ENCODE measurements around the gene VPS72. TPM values are rescaled to one million over a fixed set of nuclear protein-coding genes. Genes with fewer than 3 reads are reported as not detected.
A peak's percentile ranks its signal among the peaks of the same experiment; 100 is the strongest.

Gene VPS72
- total and polyA plus RNA-seq, 4 donors, result 26.7 to 40.8 (median 32.9) TPM

DNA sequence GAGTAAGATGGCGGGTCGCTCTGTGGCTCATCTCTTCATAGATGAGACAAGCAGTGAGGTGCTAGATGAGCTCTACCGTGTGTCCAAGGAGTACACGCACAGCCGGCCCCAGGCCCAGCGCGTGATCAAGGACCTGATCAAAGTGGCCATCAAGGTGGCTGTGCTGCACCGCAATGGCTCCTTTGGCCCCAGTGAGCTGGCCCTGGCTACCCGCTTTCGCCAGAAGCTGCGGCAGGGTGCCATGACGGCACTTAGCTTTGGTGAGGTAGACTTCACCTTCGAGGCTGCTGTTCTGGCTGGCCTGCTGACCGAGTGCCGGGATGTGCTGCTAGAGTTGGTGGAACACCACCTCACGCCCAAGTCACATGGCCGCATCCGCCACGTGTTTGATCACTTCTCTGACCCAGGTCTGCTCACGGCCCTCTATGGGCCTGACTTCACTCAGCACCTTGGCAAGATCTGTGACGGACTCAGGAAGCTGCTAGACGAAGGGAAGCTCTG is 31.2 kb downstream of the VPS72 start:
- Histone ChIP-seq H3K27ac (ENCODE audit: low read depth in 1 of 2, low read length in 2 of 2) (no peak overlapping the region), H3K27me3 (ENCODE audit: control insufficient read depth in 1 of 2, insufficient read depth in 2 of 2, low read length in 1 of 2) (no peaks in the 10 kb centered on the region), H3K4me3 (ENCODE audit: low read length in 2 of 2) (no peak overlapping the region), H3K9me3 (ENCODE audit: control insufficient read depth, low read length) (no peaks in the 10 kb centered on the region), H3K4me1 (ENCODE audit: control insufficient read depth in 1 of 2, insufficient read depth in 2 of 2, low read length in 2 of 2) (no peaks in the 10 kb centered on the region), H3K36me3 (ENCODE audit: control insufficient read depth in 1 of 2, insufficient read depth in 2 of 2, low read length in 1 of 2) (peaks cover 0 to 1% of the 10 kb centered on the region in 2 donors)
- ATAC-seq (ENCODE audit: low FRiP score) (no peak), DNase-seq (peak in 1 of 2 donors; percentile 70)
- 87% methylated on average over 22 of the region's 22 CpGs for WGBS, 2 donors
- intact Hi-C loops (cut with DNase I), result loop anchor here in 1 of 2 donors (5.0 kb wide), 1 partner anchor 62 kb away; no protein-coding TSS in a partner anchor

DNA sequence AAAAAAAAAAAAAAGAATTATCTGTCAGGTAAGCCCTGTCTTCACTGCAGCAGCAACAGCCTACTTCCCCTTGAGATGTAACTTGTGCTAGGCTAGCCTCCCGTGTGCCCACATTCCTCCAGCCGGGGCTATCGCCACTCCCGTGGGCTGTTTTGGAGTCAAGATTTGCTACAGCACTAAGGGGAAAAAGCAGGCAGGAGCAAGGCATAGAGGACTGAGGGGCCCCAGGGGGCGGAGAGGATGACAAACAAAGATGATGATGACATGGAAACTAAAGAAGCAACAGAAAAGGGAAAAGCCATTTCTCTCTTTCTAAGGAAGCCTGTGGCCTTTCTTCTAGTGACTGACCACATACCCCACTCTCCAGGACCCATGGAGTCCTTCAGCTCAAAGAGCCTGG is 31.7 kb downstream of the VPS72 start:
- H3K27me3 ChIP-seq (ENCODE audit: control insufficient read depth in 1 of 2, insufficient read depth in 2 of 2, low read length in 1 of 2), result no peaks in the 10 kb centered on the region
- no peaks in the 10 kb centered on the region for H3K9me3 ChIP-seq (ENCODE audit: control insufficient read depth, low read length)
- ATAC-seq (ENCODE audit: low FRiP score) (no peak), DNase-seq (peak in 1 of 2 donors; percentile 21)
- 81 to 82% methylated on average over 5 of the region's 5 CpGs for WGBS, 2 donors
- no peak overlapping the region for H3K4me3 ChIP-seq (ENCODE audit: low read length in 2 of 2)
- intact Hi-C loops (cut with DNase I), result loop anchor here in 1 of 2 donors (5.0 kb wide), 1 partner anchor 61 kb away; no protein-coding TSS in a partner anchor
- H3K4me1 ChIP-seq (ENCODE audit: control insufficient read depth in 1 of 2, insufficient read depth in 2 of 2, low read length in 2 of 2), result no peaks in the 10 kb centered on the region
- peaks cover 0 to 1% of the 10 kb centered on the region in 2 donors for H3K36me3 ChIP-seq (ENCODE audit: control insufficient read depth in 1 of 2, insufficient read depth in 2 of 2, low read length in 1 of 2)
- no peak overlapping the region for H3K27ac ChIP-seq (ENCODE audit: low read depth in 1 of 2, low read length in 2 of 2)

GRCh38 chr1:151157067-151157531 is 32.9 kb downstream of the VPS72 start:
- no peak overlapping the region for H3K4me3 ChIP-seq (ENCODE audit: low read length in 2 of 2)
- 88 to 89% methylated on average over 6 of the region's 6 CpGs for WGBS, 2 donors
- no peak overlapping the region for H3K27ac ChIP-seq (ENCODE audit: low read depth in 1 of 2, low read length in 2 of 2)
- ATAC-seq (ENCODE audit: low FRiP score) (no peak), DNase-seq (peak; percentile 50 to 58)
- no peaks in the 10 kb centered on the region for H3K9me3 ChIP-seq (ENCODE audit: control insufficient read depth, low read length)
- H3K27me3 ChIP-seq (ENCODE audit: control insufficient read depth in 1 of 2, insufficient read depth in 2 of 2, low read length in 1 of 2), result no peaks in the 10 kb centered on the region
- intact Hi-C loops (cut with DNase I), result loop anchor here (2.0 to 5.0 kb wide), 3 partner anchors 58 to 132 kb away; no protein-coding TSS in a partner anchor
- H3K36me3 ChIP-seq (ENCODE audit: control insufficient read depth in 1 of 2, insufficient read depth in 2 of 2, low read length in 1 of 2), result peaks cover 0 to 1% of the 10 kb centered on the region in 2 donors
- H3K4me1 ChIP-seq (ENCODE audit: control insufficient read depth in 1 of 2, insufficient read depth in 2 of 2, low read length in 2 of 2), result no peaks in the 10 kb centered on the region

DNA sequence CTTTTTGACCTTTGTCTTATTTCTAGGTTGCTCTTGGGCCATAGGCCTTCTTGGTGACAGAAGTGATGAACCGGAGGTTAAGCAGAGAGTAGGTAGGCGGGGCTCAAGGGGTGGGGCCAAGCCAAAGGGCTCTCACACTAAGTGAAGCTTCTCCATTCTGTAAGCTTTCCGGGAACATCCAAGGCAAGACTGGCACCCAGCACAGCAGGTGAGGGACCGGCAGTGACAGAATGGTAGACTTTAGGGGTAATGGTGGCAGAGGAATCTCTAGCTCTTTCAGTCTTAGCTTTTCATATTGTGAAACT is 33.5 kb downstream of the VPS72 start, which contains the start of gene TNFAIP8L2:
Gene TNFAIP8L2, plus strand, starts transcription at position 135 of the 305 bp plus-strand sequence. CDS start 2,049 bp downstream, outside the sequence.
- H3K4me3 ChIP-seq (ENCODE audit: low read length in 2 of 2), result no peak within 1 kb of the TSS
- no peaks in the 10 kb centered on the region for H3K4me1 ChIP-seq (ENCODE audit: control insufficient read depth in 1 of 2, insufficient read depth in 2 of 2, low read length in 2 of 2)
- no peaks in the 10 kb centered on the region for H3K9me3 ChIP-seq (ENCODE audit: control insufficient read depth, low read length)
- no peak within 1 kb of the TSS for H3K27ac ChIP-seq (ENCODE audit: low read depth in 1 of 2, low read length in 2 of 2)
- 72 to 74% methylated on average over 4 of the region's 4 CpGs for WGBS, 2 donors
- no peaks in the 10 kb centered on the region for H3K36me3 ChIP-seq (ENCODE audit: control insufficient read depth in 1 of 2, insufficient read depth in 2 of 2, low read length in 1 of 2)
- H3K27me3 ChIP-seq (ENCODE audit: control insufficient read depth in 1 of 2, insufficient read depth in 2 of 2, low read length in 1 of 2), result no peaks in the 10 kb centered on the region
- DNase-seq (peak; percentile 76 to 84), ATAC-seq (ENCODE audit: low FRiP score) (peak; percentile 55)
- intact Hi-C loops (cut with DNase I), result loop anchor here (2.0 to 5.0 kb wide), 3 partner anchors 58 to 132 kb away; no protein-coding TSS in a partner anchor

DNA sequence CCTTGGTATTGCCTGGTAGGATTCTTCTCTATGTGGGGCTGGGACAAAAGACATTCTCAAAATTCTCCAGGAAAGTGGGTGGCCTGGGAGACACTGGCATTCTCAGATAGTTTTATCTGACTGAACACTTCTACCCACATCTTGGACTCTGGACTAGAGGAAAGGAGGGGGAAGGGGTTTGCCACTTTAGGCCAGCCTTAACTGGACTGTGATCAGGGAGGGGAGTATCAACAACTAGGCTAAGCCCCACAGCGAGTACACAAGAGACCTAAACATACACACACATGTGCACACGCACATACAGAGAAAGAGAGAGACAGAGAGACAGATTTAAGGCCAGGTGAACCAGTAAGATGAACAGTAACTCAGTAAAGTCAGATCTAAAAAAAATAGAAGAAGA is 42.3 kb downstream of the VPS72 start:
- no peak overlapping the region for H3K4me3 ChIP-seq (ENCODE audit: low read length in 2 of 2)
- H3K4me1 ChIP-seq (ENCODE audit: control insufficient read depth in 1 of 2, insufficient read depth in 2 of 2, low read length in 2 of 2), result no peaks in the 10 kb centered on the region
- H3K36me3 ChIP-seq (ENCODE audit: control insufficient read depth in 1 of 2, insufficient read depth in 2 of 2, low read length in 1 of 2), result no peaks in the 10 kb centered on the region
- no peaks in the 10 kb centered on the region for H3K9me3 ChIP-seq (ENCODE audit: control insufficient read depth, low read length)
- no peak overlapping the region for H3K27ac ChIP-seq (ENCODE audit: low read depth in 1 of 2, low read length in 2 of 2)
- DNase-seq (no peak), ATAC-seq (ENCODE audit: low FRiP score) (no peak)
- intact Hi-C loops (cut with DNase I), result no loop called here
- 93 to 98% methylated on average over 2 of the region's 2 CpGs for WGBS, 2 donors
- H3K27me3 ChIP-seq (ENCODE audit: control insufficient read depth in 1 of 2, insufficient read depth in 2 of 2, low read length in 1 of 2), result no peaks in the 10 kb centered on the region

GRCh38 chr1:151147132-151147503 is 42.9 kb downstream of the VPS72 start:
- H3K4me1 ChIP-seq (ENCODE audit: control insufficient read depth in 1 of 2, insufficient read depth in 2 of 2, low read length in 2 of 2), result no peaks in the 10 kb centered on the region
- no peaks in the 10 kb centered on the region for H3K9me3 ChIP-seq (ENCODE audit: control insufficient read depth, low read length)
- peak overlapping the region in 1 of 2 donors; percentile 18 for H3K27ac ChIP-seq (ENCODE audit: low read depth in 1 of 2, low read length in 2 of 2)
- DNase-seq (no peak), ATAC-seq (ENCODE audit: low FRiP score) (no peak)
- 9 to 14% methylated on average over 7 of the region's 7 CpGs for WGBS, 2 donors
- no peaks in the 10 kb centered on the region for H3K27me3 ChIP-seq (ENCODE audit: control insufficient read depth in 1 of 2, insufficient read depth in 2 of 2, low read length in 1 of 2)
- intact Hi-C loops (cut with DNase I), result no loop called here
- H3K4me3 ChIP-seq (ENCODE audit: low read length in 2 of 2), result peak overlapping the region; percentile 24 to 40
- H3K36me3 ChIP-seq (ENCODE audit: control insufficient read depth in 1 of 2, insufficient read depth in 2 of 2, low read length in 1 of 2), result no peaks in the 10 kb centered on the region

GRCh38 chr1:151146412-151147131 is 43.4 kb downstream of the VPS72 start, which contains the start of gene SEMA6C:
Gene SEMA6C, minus strand, starts transcription at chr1:151146631. Its CDS starts 4,010 bp downstream, at chr1:151142621.
- Histone ChIP-seq H3K4me1 (ENCODE audit: control insufficient read depth in 1 of 2, insufficient read depth in 2 of 2, low read length in 2 of 2) (no peaks in the 10 kb centered on the region), H3K27ac (ENCODE audit: low read depth in 1 of 2, low read length in 2 of 2) (peak within 1 kb of the TSS in 1 of 2 donors; percentile 18), H3K36me3 (ENCODE audit: control insufficient read depth in 1 of 2, insufficient read depth in 2 of 2, low read length in 1 of 2) (no peaks in the 10 kb centered on the region), H3K27me3 (ENCODE audit: control insufficient read depth in 1 of 2, insufficient read depth in 2 of 2, low read length in 1 of 2) (no peaks in the 10 kb centered on the region), H3K4me3 (ENCODE audit: low read length in 2 of 2) (peak within 1 kb of the TSS; percentile 68 to 77), H3K9me3 (ENCODE audit: control insufficient read depth, low read length) (no peaks in the 10 kb centered on the region)
- WGBS, 2 donors, result 0% methylated on average over 60 to 61 of the region's 61 CpGs
- ATAC-seq (ENCODE audit: low FRiP score) (peak; percentile 99), DNase-seq (peak; percentile 97 to 98)
- intact Hi-C loops (cut with DNase I), result no loop called here

DNA sequence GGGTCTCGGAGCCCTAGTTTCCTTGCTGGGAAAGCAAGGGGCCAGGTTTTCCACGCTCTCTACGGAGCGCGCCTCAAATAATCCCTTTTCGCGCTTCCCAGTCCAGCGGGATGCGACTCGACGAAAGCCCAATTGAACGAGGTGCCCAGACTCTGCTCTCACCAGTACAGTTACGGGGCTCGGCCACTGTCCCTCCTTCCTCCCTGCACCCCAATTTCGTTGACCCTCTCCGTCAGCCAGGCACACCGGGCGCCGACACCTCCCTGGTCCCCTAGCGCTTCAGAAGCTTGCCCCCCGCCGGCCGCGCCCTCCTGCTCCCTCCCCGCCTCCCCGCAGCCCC is 44.0 kb downstream of the VPS72 start:
- intact Hi-C loops (cut with DNase I), result no loop called here
- ATAC-seq (ENCODE audit: low FRiP score), result peak; percentile 47
- no peaks in the 10 kb centered on the region for H3K9me3 ChIP-seq (ENCODE audit: control insufficient read depth, low read length)
- H3K27ac ChIP-seq (ENCODE audit: low read depth in 1 of 2, low read length in 2 of 2), result no peak overlapping the region
- no peak for DNase-seq
- no peaks in the 10 kb centered on the region for H3K4me1 ChIP-seq (ENCODE audit: control insufficient read depth in 1 of 2, insufficient read depth in 2 of 2, low read length in 2 of 2)
- H3K36me3 ChIP-seq (ENCODE audit: control insufficient read depth in 1 of 2, insufficient read depth in 2 of 2, low read length in 1 of 2), result no peaks in the 10 kb centered on the region
- H3K27me3 ChIP-seq (ENCODE audit: control insufficient read depth in 1 of 2, insufficient read depth in 2 of 2, low read length in 1 of 2), result no peaks in the 10 kb centered on the region
- peak overlapping the region; percentile 68 to 77 for H3K4me3 ChIP-seq (ENCODE audit: low read length in 2 of 2)
- WGBS, 2 donors, result 0 to 1% methylated on average over 26 of the region's 26 CpGs
